Measurements from ENCODE around the gene EXOC7. TPM values are rescaled to one million over a fixed set of nuclear protein-coding genes. Genes with fewer than 3 reads are reported as not detected.

Gene EXOC7
- total and polyA plus RNA-seq, 3 experiments from 2014 or later = 69.3 to 109 (median 105) TPM

- H3K36me3 ChIP-seq (ENCODE audit: insufficient read depth, low read length) = no peaks in the 10 kb centered on the region
- peak within 1 kb of the TSS; percentile 66 for H3K4me3 ChIP-seq (ENCODE audit: low read length)
- H3K9me3 ChIP-seq (ENCODE audit: low read length) = no peaks in the 10 kb centered on the region
- Mint-ChIP-seq H3K27ac (peak within 1 kb of the TSS; percentile 57 to 92 (median 84)), H3K9me3 (no peaks in the 10 kb centered on the region), H3K27me3 (peaks cover 0 to 7% of the 10 kb centered on the region in 2 donors), H3K36me3 (no peaks in the 10 kb centered on the region), H3K4me1 (peaks cover 51 to 68% (median 53%) of the 10 kb centered on the region in 3 donors), H3K4me3 (peak within 1 kb of the TSS; percentile 81 to 90 (median 85))
- peaks cover 60% of the 10 kb centered on the region for H3K4me1 ChIP-seq (ENCODE audit: insufficient read depth, low read length)
- no peak within 1 kb of the TSS for H3K27ac ChIP-seq (ENCODE audit: low read depth, low read length)
- CTCF ChIA-PET = interaction anchor here (0.6 to 7.7 kb wide), 6 partner anchors 8 to 138 kb away, joined by 3 to 65 read pairs (median 4); no protein-coding TSS in a partner anchor
- peak; percentile 83 to 95 (median 91) for DNase-seq
- POLR2A ChIA-PET = interaction anchor here (0.9 to 1.5 kb wide), 8 partner anchors 12 to 138 kb away, joined by 3 to 5 read pairs (median 4); partner anchors contain the start of gene UBALD2
- no peaks in the 10 kb centered on the region for H3K27me3 ChIP-seq (ENCODE audit: insufficient read depth, low read length, poor library complexity, severe bottlenecking)
Observed at GRCh38 chr17:76141212-76142038, 37.8 kb upstream of the EXOC7 start, which contains the start of gene FOXJ1. Gene FOXJ1, minus strand, starts transcription at chr17:76141245. Its CDS starts 850 bp downstream, at chr17:76140395.

GRCh38 chr17:76140661-76141211 lies 37.1 kb upstream of the EXOC7 start:
- Mint-ChIP-seq H3K9me3 (no peaks in the 10 kb centered on the region), H3K36me3 (no peaks in the 10 kb centered on the region), H3K4me1 (peaks cover 44 to 62% (median 46%) of the 10 kb centered on the region in 3 donors), H3K4me3 (peak overlapping the region; percentile 81 to 90 (median 85)), H3K27ac (peak overlapping the region in 5 of 8 donors; percentile 33 to 88 (median 70)), H3K27me3 (peaks cover 0 to 7% of the 10 kb centered on the region in 2 donors)
- ChIA-PET CTCF (interaction anchor here (0.8 to 7.7 kb wide), 6 partner anchors 10 to 139 kb away, joined by 3 to 65 read pairs (median 4); no protein-coding TSS in a partner anchor), POLR2A (interaction anchor here (0.8 to 1.5 kb wide), 9 partner anchors 12 to 138 kb away, joined by 3 to 5 read pairs (median 4); partner anchors contain the start of gene UBALD2)
- H3K36me3 ChIP-seq (ENCODE audit: insufficient read depth, low read length) = no peaks in the 10 kb centered on the region
- H3K9me3 ChIP-seq (ENCODE audit: low read length) = no peaks in the 10 kb centered on the region
- DNase-seq = no peak
- H3K27ac ChIP-seq (ENCODE audit: low read depth, low read length) = no peak overlapping the region
- H3K4me1 ChIP-seq (ENCODE audit: insufficient read depth, low read length) = peaks cover 54% of the 10 kb centered on the region
- H3K27me3 ChIP-seq (ENCODE audit: insufficient read depth, low read length, poor library complexity, severe bottlenecking) = no peaks in the 10 kb centered on the region
- H3K4me3 ChIP-seq (ENCODE audit: low read length) = peak overlapping the region; percentile 66

- POLR2A ChIA-PET = interaction anchor here (0.7 to 1.5 kb wide), 6 partner anchors 18 to 129 kb away, joined by 3 to 5 read pairs (median 4); no protein-coding TSS in a partner anchor
- CTCF ChIA-PET = interaction anchor here (0.8 to 7.7 kb wide), 6 partner anchors 11 to 139 kb away, joined by 3 to 65 read pairs (median 4); no protein-coding TSS in a partner anchor
Observed at GRCh38 chr17:76139801-76140660, 36.4 kb upstream of the EXOC7 start.

GRCh38 chr17:76138896-76139752 lies 35.5 kb upstream of the EXOC7 start:
- POLR2A ChIA-PET = no interaction called here
- peaks cover 38 to 56% (median 40%) of the 10 kb centered on the region in 3 donors for H3K4me1 Mint-ChIP-seq

More at GRCh38 chr17:76139801-76140660, 36.4 kb upstream of the EXOC7 start:
- Histone ChIP-seq H3K4me3 (ENCODE audit: low read length) (peak overlapping the region; percentile 66), H3K27ac (ENCODE audit: low read depth, low read length) (no peak overlapping the region), H3K36me3 (ENCODE audit: insufficient read depth, low read length) (no peaks in the 10 kb centered on the region), H3K4me1 (ENCODE audit: insufficient read depth, low read length) (peaks cover 54% of the 10 kb centered on the region), H3K9me3 (ENCODE audit: low read length) (no peaks in the 10 kb centered on the region), H3K27me3 (ENCODE audit: insufficient read depth, low read length, poor library complexity, severe bottlenecking) (no peaks in the 10 kb centered on the region)
- Mint-ChIP-seq H3K27ac (peak overlapping the region in 4 of 8 donors; percentile 59 to 85 (median 74)), H3K4me3 (peak overlapping the region; percentile 73 to 90 (median 85)), H3K9me3 (no peaks in the 10 kb centered on the region), H3K36me3 (no peaks in the 10 kb centered on the region), H3K4me1 (peaks cover 43 to 61% (median 45%) of the 10 kb centered on the region in 3 donors), H3K27me3 (peaks cover 0 to 10% of the 10 kb centered on the region in 2 donors)
- DNase-seq = peak in 4 of 5 donors; percentile 32 to 76 (median 58)

GRCh38 chr17:76138234-76138895 lies 34.8 kb upstream of the EXOC7 start:
- H3K4me3 Mint-ChIP-seq = no peak overlapping the region
- peaks cover 0 to 10% of the 10 kb centered on the region in 2 donors for H3K27me3 Mint-ChIP-seq
- no peaks in the 10 kb centered on the region for H3K36me3 Mint-ChIP-seq
- no peaks in the 10 kb centered on the region for H3K27me3 ChIP-seq (ENCODE audit: insufficient read depth, low read length, poor library complexity, severe bottlenecking)
- CTCF ChIA-PET = no interaction called here
- no peaks in the 10 kb centered on the region for H3K36me3 ChIP-seq (ENCODE audit: insufficient read depth, low read length)
- DNase-seq = peak in 1 of 5 donors; percentile 26
- H3K4me3 ChIP-seq (ENCODE audit: low read length) = no peak overlapping the region
- peaks cover 37% of the 10 kb centered on the region for H3K4me1 ChIP-seq (ENCODE audit: insufficient read depth, low read length)
- H3K9me3 Mint-ChIP-seq = no peaks in the 10 kb centered on the region
- no peak overlapping the region for H3K27ac ChIP-seq (ENCODE audit: low read depth, low read length)
- peak overlapping the region in 1 of 8 donors; percentile 88 for H3K27ac Mint-ChIP-seq
- H3K9me3 ChIP-seq (ENCODE audit: low read length) = no peaks in the 10 kb centered on the region
- peaks cover 36 to 54% (median 38%) of the 10 kb centered on the region in 3 donors for H3K4me1 Mint-ChIP-seq
- POLR2A ChIA-PET = no interaction called here

More at GRCh38 chr17:76138896-76139752, 35.5 kb upstream of the EXOC7 start:
- no peak overlapping the region for H3K27ac ChIP-seq (ENCODE audit: low read depth, low read length)
- no peaks in the 10 kb centered on the region for H3K27me3 ChIP-seq (ENCODE audit: insufficient read depth, low read length, poor library complexity, severe bottlenecking)
- CTCF ChIA-PET = no interaction called here
- H3K4me3 Mint-ChIP-seq = peak overlapping the region in 4 of 7 donors; percentile 8 to 75 (median 42)
- no peaks in the 10 kb centered on the region for H3K36me3 Mint-ChIP-seq
- peaks cover 45% of the 10 kb centered on the region for H3K4me1 ChIP-seq (ENCODE audit: insufficient read depth, low read length)
- no peak overlapping the region for H3K4me3 ChIP-seq (ENCODE audit: low read length)
- DNase-seq = peak in 1 of 5 donors; percentile 44
- H3K27ac Mint-ChIP-seq = peak overlapping the region in 2 of 8 donors; percentile 11 to 88
- no peaks in the 10 kb centered on the region for H3K9me3 Mint-ChIP-seq
- H3K36me3 ChIP-seq (ENCODE audit: insufficient read depth, low read length) = no peaks in the 10 kb centered on the region
- no peaks in the 10 kb centered on the region for H3K9me3 ChIP-seq (ENCODE audit: low read length)
- H3K27me3 Mint-ChIP-seq = peaks cover 0 to 10% of the 10 kb centered on the region in 2 donors

GRCh38 chr17:76137351-76138233 lies 34.0 kb upstream of the EXOC7 start:
- Mint-ChIP-seq H3K27me3 (peaks cover 0 to 9% of the 10 kb centered on the region in 2 donors), H3K36me3 (no peaks in the 10 kb centered on the region), H3K9me3 (no peaks in the 10 kb centered on the region), H3K4me1 (peaks cover 29 to 47% (median 31%) of the 10 kb centered on the region in 3 donors), H3K27ac (peak overlapping the region in 1 of 8 donors; percentile 43), H3K4me3 (peak overlapping the region in 1 of 7 donors; percentile 56)
- Histone ChIP-seq H3K4me3 (ENCODE audit: low read length) (no peak overlapping the region), H3K36me3 (ENCODE audit: insufficient read depth, low read length) (no peaks in the 10 kb centered on the region), H3K9me3 (ENCODE audit: low read length) (no peaks in the 10 kb centered on the region), H3K4me1 (ENCODE audit: insufficient read depth, low read length) (peaks cover 29% of the 10 kb centered on the region), H3K27me3 (ENCODE audit: insufficient read depth, low read length, poor library complexity, severe bottlenecking) (no peaks in the 10 kb centered on the region), H3K27ac (ENCODE audit: low read depth, low read length) (no peak overlapping the region)
- POLR2A ChIA-PET = no interaction called here
- CTCF ChIA-PET = no interaction called here
- DNase-seq = peak in 1 of 5 donors; percentile 44

All from CD8-positive, alpha-beta memory T cell (primary cell).